HG03439 (cell line): ENCODE measurements around the gene SPRED1.
A peak's percentile ranks its signal among the peaks of the same experiment; 100 is the strongest.

Source experiments
- ATAC-seq: cut with Tn5 transposase; IDR thresholded peaks from one replicate; pipeline ENCODE4 v1.9.1; 2021; ENCODE audit warnings: mild to moderate bottlenecking, moderate library complexity; ENCODE audit not compliant: unreplicated experiment

Gene SPRED1

GRCh38 chr15:38344351-38344750 lies 91.7 kb downstream of the SPRED1 start:
- no peak for ATAC-seq

DNA sequence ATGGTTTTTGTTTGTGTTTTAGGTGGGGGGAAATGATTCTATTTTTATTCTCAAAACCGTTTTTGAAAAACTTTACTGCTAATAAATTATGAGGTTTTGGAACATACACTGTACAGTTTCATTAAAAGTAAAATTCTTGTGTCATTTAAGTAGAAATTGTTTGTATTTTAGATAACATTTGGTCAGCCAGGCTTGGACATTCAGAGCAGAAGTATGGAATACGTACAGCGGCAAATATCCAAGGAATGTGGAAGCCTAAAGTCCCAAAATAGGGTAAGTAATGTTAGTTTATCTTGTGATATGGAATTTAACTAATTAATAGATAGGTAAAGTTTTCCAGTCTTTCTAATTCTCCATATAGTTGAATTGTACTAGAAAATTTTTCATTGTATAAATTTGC lies 96.6 kb downstream of the SPRED1 start:
- no peak for ATAC-seq

DNA sequence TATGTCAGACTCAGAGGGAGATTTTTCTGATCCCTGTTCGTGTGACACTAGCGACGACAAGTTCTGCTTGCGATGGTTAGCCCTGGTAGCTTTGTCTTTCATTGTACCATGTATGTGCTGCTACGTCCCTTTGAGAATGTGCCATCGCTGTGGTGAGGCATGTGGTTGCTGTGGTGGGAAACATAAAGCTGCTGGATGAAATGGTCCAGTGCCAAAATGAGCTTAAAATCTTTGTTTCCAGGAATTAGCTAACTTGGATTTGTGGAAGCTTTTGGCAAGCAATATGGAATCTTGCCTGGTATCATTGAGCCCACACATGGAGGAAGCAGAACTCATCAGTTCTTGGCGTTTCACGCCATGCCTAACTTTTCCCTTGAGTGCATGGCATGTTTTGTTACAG lies 98.8 kb downstream of the SPRED1 start:
- no peak for ATAC-seq

- ATAC-seq: peak; percentile 59
Measured at GRCh38 chr15:38354315-38354929, 101.8 kb downstream of the SPRED1 start.

- ATAC-seq: no peak
Measured at GRCh38 chr15:38362355-38362754, 109.7 kb downstream of the SPRED1 start.

- ATAC-seq: no peak
Measured at GRCh38 chr15:38367476-38367875, 114.8 kb downstream of the SPRED1 start.

- ATAC-seq: no peak
Measured at GRCh38 chr15:38369936-38370478, 117.4 kb downstream of the SPRED1 start.

- ATAC-seq: no peak
Measured at GRCh38 chr15:38373016-38373415, 120.4 kb downstream of the SPRED1 start.

DNA sequence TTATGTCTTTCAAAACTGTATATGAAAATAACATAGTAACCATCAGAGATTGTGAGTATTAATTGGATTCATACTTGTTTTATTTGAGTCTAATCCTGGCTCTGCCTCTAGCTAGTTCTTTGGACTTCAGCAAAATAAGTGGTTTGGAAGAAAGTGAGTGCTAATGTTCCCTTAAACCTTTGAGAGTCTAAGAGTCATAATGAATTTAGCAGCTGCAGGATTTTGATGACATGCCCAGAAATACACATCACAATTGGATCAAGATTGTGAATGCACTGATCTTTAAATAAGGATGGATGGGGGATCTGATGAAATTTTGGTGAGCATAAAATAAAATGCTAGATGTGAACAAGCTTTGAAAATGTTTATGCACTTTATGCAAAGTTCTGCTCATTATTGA lies 121.4 kb downstream of the SPRED1 start:
- ATAC-seq: no peak

- ATAC-seq: no peak
Measured at GRCh38 chr15:38374556-38374955, 121.9 kb downstream of the SPRED1 start.

- ATAC-seq: no peak
Measured at GRCh38 chr15:38376081-38376480, 123.4 kb downstream of the SPRED1 start.

GRCh38 chr15:38377636-38378035 lies 125.0 kb downstream of the SPRED1 start:
- ATAC-seq: no peak

DNA sequence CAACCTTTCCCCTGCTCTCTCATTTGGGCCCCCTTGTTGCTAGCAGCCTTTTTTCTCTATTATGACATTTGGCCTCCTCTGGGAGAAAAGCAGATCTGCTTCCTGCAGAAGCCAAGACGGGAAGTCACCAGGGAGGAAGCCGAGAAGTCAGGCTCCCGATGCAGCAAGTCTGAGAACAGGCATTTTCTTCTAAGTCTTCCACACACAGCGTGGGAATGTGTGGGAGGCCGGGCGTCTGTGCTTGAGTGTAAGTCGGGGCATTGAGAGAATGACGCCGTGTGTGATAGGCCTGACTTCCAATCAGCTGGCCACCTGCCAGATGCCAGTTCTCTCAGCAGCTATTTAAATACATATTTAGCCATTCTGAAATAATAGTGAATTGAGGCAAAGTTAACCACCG lies 125.5 kb downstream of the SPRED1 start:
- ATAC-seq: no peak

DNA sequence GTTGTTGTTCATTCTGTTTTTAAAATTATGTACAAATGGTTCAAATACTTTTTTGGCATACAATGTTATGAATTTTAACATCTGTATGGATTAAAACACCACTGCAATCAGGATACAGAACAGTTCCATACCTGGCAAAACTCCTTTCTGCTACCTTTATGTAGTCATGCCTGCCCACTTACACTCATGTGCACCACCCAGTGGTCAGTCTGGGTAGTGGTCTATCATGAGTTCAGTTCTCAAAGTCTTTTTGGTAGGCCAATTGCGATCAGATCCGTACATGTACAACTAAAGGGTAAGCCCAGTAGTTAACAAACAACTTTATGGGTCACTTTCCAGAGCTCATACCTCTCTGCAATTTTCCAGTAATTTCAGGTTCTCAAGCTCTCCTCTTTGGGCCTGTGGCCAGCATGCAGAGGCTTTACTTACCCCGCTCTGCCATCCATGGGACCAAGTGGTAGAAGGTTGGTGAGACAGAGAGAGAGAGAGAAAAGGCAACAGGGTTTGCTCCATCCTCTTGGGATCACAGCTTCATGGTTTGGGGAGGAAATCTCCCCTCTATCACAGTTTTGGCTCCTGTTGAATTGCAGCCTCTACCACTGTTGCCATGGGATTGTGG lies 137.4 kb downstream of the SPRED1 start:
- peak; percentile 87 for ATAC-seq

DNA sequence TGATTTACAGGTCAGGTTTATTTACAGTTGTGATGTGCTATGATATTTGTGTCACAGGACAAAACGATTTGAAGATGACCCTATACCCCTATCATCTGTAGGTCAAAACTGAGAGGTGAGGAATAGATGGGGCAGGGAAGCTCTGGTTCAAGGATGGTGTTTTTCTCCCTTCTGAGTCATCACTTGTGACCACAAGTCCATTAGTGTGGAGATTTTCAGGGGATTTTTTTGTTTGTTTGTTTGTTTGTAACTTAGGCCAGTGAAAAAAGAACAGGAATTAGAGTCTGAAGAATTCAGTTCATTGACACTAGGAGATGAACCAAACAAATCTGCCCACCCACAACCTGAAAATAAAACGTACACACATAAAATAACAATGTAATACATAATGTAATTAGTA lies 138.6 kb downstream of the SPRED1 start:
- ATAC-seq: no peak

GRCh38 chr15:38398134-38398533 lies 145.5 kb downstream of the SPRED1 start:
- no peak for ATAC-seq

GRCh38 chr15:38401106-38401505 lies 148.5 kb downstream of the SPRED1 start:
- no peak for ATAC-seq

GRCh38 chr15:38401701-38402100 lies 149.1 kb downstream of the SPRED1 start:
- no peak for ATAC-seq

DNA sequence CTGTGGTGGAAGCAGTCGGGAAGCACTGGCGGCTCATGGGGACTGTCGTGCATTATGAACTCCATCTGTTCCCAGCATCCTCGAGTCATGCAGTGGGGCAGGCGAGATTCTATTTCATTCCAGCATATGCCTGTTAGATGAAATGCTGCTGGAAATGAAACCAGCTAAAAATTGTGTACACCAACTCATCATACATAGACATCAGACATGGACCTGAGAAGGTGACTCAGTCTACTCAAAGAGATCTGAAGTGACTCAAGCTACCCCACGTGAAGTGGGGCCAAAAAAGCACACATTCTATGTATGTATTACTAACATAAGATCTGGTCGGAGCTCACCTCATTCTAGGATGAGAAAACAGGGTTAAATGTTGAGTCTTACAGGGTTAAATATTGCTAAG lies 153.8 kb downstream of the SPRED1 start:
- ATAC-seq: no peak
